Forelimb muscle (tissue), 1 donor: ENCODE measurements around the gene PTPRT. TPM values are rescaled to one million over a fixed set of nuclear protein-coding genes. Genes with fewer than 3 reads are reported as not detected.

Experiments used
- DNase-seq: peaks from one replicate; pipeline ENCODE4 v3.0.0-alpha.2; 2013; ENCODE audit warnings: low read depth
- polyA plus RNA-seq: library from polyadenylated mRNA; unstranded; fragments of 120-200 nt; gene quantifications from one replicate; pipeline ENCODE4 v1.2.1, GENCODE V29; 2013; ENCODE audit not compliant: insufficient read length

The PTPRT gene
- polyA plus RNA-seq, 1 donor = 0.35 TPM

GRCh38 chr20:42836339-42836738 lies 353.4 kb downstream of the PTPRT start:
- DNase-seq = no peak

DNA sequence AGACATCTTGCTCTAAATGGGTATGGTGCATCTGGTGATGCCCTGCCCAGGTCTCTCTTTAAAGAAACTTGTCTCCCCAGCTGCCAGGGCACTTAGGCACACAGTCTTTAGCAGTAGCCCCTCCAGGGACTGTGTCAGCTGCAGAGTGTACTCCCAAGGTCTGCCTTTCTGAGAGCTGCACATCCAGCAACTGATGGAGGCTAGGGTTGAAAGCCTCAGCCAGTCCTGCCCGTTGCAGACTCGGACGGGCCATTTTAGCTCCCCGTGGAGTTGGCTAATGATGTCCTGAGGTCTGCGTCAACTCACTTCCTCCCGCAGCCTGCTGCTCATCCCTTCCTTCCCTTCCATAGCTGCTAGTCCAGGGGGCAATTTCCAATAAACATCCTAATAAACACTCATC lies 381.8 kb downstream of the PTPRT start:
- DNase-seq = no peak

- no peak for DNase-seq
Measured at GRCh38 chr20:42795111-42795695, 394.5 kb downstream of the PTPRT start.

DNA sequence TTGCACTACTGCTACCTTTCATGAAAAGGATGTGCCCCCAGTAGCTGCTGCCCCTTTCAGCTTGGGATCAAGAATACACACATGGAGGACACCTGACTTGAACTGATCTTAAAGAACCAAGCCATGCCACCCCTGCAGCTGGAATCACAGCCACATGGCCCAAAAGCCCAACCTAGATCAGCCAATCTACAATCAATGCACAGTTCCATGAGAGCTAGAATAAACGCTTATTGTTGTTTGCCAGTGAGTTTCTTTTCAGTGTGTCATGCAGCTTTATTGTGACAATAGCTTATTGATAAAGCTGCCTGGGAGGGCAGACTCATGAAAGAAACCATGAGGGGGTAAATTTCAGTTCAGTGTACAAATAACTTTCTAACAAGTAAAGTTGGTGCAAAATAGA lies 397.7 kb downstream of the PTPRT start:
- DNase-seq = no peak

DNA sequence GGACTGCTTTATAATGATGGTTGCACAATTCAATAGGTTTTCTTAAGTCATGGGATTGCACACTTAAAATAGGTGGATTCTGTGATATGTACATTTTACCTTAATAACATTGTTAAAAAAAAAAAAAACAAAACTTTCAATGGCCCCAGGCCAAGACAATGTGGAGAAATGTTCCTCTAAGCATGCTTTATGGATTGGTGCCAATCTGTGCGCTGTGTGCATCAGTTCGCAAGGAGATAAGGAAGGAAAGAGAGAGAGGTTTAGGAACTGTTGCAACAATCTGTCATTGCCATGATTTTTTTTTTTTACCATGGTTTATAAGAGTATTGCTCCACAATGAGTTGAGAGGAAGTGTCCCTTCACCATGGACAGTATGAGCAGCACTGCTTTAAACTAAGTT lies 399.6 kb downstream of the PTPRT start:
- no peak for DNase-seq

DNA sequence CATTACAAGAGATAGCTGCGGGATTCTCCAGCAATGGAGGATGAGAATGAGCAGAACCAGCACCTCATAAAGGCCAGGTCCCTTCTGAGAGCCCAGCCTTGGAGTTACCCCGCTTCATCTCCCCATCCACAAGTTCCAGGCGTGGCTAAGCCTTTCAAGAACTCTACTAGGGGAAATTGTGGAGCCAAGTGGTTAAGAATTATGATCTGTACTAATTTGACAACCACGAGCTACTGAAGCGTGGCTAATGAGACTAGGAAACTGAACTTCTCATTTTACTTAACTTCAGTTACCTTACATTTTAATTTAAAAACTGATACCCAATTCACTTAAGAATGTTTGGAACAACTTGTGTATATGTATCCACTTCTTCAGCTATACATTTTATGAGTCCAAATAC lies 401.0 kb downstream of the PTPRT start:
- no peak for DNase-seq

DNA sequence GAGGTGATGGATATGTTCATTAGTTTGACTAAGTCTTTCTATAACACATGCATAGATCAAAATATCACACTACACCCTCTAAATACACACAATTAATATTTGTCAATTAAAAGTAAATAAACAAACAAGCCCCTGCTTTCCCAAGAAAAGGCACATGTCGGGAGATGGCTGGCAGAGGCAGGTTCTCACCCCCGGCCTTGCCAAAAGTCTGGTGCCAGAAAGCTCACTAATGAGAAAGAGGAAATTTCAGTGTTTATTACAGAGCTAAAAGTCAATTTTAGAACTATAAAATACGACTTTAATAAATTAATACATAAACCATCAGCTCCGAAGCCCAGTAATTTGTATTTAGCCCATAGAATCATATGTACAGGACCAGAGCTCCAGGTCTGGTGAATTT lies 404.7 kb downstream of the PTPRT start:
- no peak for DNase-seq

DNA sequence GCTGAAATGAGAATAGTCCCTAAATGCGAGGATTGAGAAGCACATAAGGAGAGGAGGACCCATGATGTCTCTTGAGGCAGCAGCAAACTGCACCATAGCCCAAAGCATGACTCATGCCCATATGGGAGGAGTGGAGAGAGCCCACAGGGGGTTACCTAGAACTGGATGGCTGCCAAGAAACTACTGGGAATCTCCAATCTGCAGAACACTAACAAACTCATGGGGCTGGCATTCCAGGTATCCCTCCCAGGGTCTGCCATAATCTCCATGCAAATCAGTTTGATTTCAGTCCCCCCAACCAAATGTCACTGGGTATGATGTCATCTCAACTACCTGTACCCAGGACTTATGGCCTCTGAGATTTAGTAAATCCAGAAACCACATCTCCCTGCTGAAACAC lies 410.5 kb downstream of the PTPRT start:
- no peak for DNase-seq

DNA sequence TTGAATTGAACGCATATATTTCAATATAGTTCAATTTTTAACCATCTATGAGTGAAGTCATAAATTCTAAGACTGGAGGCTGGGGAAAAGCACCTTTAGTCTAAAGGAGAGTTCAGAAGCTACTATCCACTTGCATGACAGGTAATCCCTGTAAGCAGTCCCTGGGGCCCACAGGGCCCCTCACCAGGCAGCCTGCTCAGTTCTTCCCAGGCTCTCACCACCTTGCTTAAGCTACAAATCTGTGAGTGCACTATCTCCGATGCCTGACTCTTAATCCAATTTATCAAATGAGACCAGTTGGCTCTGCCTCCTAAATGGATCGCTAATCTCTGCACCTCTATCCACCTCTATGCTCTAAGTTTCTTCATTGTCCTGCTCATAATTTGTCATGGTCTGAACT lies 413.8 kb downstream of the PTPRT start:
- DNase-seq = no peak

- no peak for DNase-seq
Measured at GRCh38 chr20:42775037-42775436, 414.7 kb downstream of the PTPRT start.

DNA sequence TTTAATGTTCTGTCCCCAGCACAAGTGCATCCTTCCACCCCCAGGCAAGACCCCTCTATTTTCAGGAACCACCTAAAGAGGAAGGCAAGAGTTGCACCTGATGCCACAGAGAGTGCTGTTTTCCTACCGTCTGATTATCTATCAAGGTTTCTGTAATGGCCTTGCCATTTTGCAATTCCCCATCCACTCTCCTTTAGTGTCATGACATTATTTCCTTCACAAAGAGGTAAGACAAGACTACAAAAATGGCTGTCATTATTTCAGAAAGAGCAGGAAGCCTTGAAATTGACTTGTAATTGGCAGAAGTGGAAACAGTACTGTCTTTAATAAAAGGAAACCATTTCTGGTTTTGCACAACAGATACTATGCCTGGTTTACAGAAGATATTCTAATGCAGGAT lies 426.7 kb downstream of the PTPRT start:
- no peak for DNase-seq

- no peak for DNase-seq
Measured at GRCh38 chr20:42756991-42757390, 432.7 kb downstream of the PTPRT start.

- no peak for DNase-seq
Measured at GRCh38 chr20:42754706-42755105, 435.0 kb downstream of the PTPRT start.

GRCh38 chr20:42752620-42753019 lies 437.1 kb downstream of the PTPRT start:
- DNase-seq = no peak

DNA sequence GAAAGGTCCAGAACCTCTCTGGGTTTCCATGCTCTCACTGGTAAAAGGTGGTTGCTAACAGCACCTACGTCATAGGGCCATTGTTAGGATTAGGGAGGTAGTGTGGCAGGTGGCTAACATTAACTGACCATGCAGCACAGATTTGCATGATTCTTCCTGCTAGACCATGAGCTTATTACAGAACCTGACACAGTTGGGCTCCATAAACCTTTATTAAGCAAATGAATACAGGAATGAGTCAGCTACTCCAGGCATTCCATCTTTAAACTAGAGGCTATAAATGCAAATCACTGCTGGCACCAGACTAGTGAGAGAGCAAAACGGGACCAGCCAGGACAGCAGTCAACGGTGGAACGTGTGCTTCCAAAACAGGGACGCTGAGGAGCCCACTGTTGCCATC lies 440.1 kb downstream of the PTPRT start:
- no peak for DNase-seq

- no peak for DNase-seq
Measured at GRCh38 chr20:42747765-42748411, 441.8 kb downstream of the PTPRT start.

DNA sequence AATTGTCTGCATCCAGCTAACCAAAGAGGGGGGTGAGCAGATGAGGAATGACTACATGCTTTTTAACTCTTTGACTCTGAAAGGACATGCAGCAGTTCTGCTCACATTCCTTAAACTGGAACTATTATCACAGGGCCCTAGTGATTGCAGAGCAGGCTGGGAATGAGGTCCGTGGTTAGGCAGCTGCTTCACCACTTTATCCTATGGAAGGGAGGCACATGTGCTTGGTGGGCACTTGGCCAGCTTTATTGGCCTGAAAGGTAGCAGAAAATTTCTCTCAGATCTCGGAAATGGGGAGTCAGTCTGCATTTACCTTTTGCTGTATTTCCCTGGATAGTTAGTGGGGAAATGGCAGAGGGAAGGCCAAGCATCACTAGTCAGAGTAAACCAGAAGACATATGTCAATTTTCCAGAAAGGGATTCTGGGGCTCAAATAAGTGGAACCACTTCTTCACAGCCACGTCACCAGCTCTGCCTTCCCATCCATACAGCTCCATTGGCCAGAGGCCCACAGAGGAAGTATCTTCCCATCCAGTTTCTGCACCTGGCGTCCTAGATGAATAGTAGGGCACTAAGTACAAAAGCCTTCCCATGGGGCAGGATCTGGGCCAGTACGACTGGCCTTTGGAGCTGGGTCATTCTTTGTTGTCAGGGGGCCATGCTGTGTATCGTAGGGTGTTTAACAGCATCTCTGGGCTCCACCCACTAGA lies 444.8 kb downstream of the PTPRT start:
- DNase-seq = no peak

DNA sequence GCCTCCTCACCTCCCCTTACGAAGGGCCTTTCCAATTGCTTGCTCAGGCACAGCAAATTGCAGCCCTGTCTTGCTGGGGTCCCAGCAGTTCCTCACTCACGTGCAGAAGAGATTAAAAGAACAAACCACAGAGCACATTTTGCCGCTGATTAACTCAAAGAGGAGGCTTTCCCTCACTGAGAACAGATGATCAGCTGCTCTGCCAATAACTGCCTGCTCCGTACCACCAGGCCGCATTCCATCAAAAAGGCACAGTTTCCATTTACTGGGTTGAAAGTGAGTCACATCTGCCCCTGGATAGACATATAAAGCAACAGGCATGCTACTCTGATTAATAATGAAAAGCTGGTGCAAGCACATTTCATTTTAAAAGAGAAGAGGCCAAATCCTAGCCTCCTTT lies 446.8 kb downstream of the PTPRT start:
- DNase-seq = no peak

- DNase-seq = no peak
Measured at GRCh38 chr20:42741906-42742305, 447.8 kb downstream of the PTPRT start.

- no peak for DNase-seq
Measured at GRCh38 chr20:42740226-42740870, 449.4 kb downstream of the PTPRT start.

GRCh38 chr20:42739683-42740082 lies 450.0 kb downstream of the PTPRT start:
- no peak for DNase-seq

DNA sequence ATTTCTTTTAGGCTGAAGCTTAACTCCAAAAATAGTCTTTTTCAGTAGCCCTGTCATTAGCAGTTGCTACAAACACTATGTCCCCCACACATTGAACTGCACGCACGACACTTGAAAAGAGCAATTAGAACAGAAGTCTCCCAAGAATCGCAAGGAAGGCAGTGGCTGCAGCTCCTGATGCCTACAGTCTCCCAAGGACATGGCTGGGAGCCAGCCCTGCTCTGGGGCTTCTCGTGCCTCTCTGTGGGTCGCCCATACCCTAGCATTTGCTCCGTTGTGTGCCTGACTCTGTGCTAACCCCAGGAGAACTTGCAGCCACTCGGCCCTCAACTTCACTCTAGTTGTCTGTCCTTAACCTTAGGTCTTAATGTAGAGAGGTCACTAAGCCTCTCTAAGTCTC lies 454.2 kb downstream of the PTPRT start:
- no peak for DNase-seq
